22Rv1 (cell line): Measurements from ENCODE around the gene ARMC5.

Experiments used
- ZFX ChIP-seq: fragments of 450-650 bp; IDR thresholded peaks from 2 replicates; pipeline ENCODE4 v1.6.1; 2017; ENCODE audit warnings: antibody characterized with exemption, borderline replicate concordance
- TF ChIP-seq, protein P1 (sequence below): fragments of 450-650 bp; IDR thresholded peaks from 2 replicates; pipeline ENCODE4 v1.5.1; 2017; ENCODE audit warnings: mild to moderate bottlenecking

DNA sequence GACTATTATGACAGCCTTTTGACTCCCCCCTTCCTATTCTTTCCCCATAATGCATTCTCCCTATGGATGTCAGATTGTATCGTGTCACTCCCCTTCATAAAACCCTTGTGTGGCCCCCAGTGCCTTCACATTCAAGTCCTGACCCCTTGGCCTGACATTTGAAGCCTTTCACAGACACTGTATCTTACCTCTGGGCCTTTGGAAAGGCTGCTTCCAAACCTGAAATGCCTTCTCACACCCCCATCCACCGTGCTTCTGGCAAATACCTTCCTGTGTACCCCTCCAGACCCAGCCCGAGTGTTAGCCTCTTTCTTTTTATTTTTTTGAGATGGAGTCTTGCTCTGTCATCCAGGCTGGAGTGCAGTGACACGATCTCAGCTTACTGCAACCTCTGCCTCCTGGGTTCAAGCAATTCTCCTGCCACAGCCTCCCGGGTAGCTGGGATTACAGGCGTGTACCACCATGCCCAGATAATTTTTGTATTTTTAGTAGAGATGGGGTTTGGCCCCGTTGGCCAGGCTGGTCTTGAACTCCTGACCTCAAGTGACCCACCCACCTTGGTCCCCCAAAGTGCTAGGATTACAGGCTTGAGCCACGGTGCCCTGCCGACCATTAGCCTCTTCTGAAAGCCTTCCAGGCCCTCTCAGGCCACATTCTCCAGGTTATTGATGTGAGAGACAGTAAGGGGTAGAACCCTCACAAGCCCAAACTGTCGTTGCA lies 2.1 kb downstream of the ARMC5 start:
- TF ChIP-seq, protein P1, sequence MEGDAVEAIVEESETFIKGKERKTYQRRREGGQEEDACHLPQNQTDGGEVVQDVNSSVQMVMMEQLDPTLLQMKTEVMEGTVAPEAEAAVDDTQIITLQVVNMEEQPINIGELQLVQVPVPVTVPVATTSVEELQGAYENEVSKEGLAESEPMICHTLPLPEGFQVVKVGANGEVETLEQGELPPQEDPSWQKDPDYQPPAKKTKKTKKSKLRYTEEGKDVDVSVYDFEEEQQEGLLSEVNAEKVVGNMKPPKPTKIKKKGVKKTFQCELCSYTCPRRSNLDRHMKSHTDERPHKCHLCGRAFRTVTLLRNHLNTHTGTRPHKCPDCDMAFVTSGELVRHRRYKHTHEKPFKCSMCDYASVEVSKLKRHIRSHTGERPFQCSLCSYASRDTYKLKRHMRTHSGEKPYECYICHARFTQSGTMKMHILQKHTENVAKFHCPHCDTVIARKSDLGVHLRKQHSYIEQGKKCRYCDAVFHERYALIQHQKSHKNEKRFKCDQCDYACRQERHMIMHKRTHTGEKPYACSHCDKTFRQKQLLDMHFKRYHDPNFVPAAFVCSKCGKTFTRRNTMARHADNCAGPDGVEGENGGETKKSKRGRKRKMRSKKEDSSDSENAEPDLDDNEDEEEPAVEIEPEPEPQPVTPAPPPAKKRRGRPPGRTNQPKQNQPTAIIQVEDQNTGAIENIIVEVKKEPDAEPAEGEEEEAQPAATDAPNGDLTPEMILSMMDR: no peak
- no peak for TF ChIP-seq ZFX
